ENCODE measurements around the gene LCE1C.

DNA sequence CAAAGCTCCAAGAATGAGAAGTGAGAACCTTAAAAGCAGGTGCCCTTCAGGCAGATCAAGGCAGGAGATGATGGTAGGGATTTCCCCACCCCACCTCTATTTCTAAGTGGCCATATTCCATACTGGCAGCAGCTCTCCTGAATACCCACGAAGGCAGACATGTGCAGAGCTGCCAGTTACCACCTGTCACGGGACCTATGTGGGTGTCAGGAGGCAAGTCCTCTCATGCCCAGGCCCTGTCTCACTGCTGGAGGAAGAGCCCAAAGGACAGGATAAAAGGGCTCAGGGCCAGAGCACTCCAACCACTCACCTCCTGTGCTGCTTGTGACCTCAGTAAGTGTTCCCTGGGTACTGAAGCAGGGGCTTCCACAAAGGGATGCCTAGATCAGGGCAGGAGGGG lies 4.6 kb upstream of the LCE1C start:
- no peak for TF ChIP-seq POLR2A (IDR thresholded peaks at IDR 0.05; ENCODE audit: low read length)
- no peak for TF ChIP-seq GATA1 (IDR thresholded peaks at IDR 0.05; ENCODE audit: low read depth, low read length)
